HG03575 (cell line): ENCODE results near the gene GDF9.
"Not testable (repeated sequence)": the region's sequence is repeated elsewhere in the genome, so short reads cannot be mapped to it uniquely, and the experiment has no call there.

ENCODE experiments used
- ATAC-seq: cut with Tn5 transposase; IDR thresholded peaks from one replicate; pipeline ENCODE4 v1.9.1; 2021; ENCODE audit not compliant: unreplicated experiment, insufficient number of reproducible peaks, low FRiP score; ENCODE audit errors: extremely low read depth

Gene GDF9

GRCh38 chr5:132876020-132876759, 9.9 kb upstream of the GDF9 start:
- no peak for ATAC-seq

DNA sequence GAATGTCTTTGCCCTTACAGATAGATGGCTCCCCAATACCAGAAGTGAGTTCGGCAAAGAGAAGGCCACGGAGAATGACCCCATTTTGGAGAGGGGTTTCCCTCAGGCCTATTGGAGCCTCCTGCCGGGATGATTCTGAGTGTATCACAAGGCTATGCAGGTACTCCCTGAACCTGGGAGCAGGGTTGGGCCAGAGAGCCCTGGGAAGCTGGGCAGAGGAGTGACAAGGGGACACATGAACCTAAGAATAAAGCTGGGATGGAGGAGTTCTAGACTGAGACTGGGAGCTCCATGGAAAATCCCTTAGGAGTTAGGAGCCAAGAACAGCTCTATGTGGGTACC, 7.6 kb upstream of the GDF9 start:
- ATAC-seq, result no peak

- no peak for ATAC-seq
These were observed 7.1 kb upstream of the GDF9 start, which contains the start of gene LEAP2 for GRCh38 chr5:132873119-132873929. TSS of gene LEAP2 (plus strand) at chr5:132873668. CDS start at chr5:132873695, 27 bp downstream.

DNA sequence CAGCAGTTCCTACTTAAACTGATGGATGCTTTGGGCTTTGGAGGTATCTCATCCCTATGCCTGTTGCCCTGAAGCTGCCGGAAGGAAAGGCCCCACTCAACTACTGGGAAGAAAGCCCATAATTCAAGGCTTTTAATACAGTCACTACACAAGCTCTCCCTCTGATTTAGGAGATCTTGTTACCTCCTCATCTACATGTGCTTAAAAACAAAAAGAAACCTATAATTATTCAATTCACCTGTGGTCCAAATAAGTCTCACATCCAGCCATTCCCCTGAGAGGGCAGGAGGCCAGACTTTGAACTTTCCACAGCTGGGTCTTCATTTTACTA, 6.5 kb upstream of the GDF9 start:
- no peak for ATAC-seq

DNA sequence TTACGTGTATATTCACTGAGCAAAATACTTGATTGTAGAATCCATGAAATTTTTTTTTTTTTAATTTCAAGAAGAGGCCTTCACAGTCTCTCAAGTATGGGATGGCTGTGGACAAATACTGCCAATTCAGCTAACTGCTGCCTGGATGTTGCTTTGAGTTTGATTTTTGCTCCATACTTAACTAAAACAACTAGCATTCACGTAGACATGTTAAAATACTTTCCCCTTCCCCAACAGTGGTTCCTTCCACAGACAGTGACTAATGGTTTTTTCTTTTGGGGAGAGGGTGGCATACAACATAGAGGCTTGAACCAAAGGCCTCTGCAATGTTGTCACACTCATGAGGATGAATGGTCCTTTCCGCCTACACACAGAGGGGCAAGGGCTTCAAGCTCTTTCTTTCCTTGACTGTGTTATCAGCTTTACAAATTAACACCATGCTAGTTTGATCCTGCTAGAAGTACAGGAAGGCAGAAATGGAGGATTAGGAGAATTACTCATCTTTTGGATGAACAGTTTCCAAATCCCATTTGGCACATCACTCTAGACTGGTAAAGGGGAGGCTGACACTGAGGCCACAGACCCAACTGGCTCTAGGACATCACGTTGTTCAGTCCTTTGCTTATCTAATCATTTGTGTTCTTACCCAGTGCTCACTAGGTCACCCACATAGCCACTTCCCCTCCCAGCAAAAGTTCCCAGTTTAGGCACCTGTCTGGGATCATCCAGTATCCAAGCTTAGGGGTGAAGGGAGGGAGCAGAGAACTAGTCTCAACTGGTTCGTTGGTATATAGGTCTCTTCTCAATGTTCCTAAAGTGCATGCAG, 5.4 kb upstream of the GDF9 start:
- no peak for ATAC-seq

DNA sequence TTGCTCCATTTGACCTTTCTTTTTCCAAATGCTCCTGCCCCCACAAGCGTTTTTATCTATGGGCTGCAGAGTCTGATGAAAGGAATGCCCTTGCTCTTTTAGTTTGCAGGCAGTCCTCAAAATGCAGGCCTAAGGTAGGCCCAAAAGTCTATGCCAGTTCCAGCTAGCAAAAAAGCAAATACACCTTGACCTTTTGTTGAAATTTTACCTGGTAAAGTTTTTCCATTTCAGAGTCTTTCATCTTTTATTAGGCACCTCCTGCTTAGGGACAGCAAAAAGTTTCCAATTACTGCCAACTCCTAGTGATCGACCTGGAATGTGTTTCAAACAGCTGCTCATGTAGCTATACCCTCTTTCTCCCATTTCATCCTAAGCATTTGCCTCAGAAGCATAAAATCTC, 4.5 kb upstream of the GDF9 start:
- ATAC-seq, result no peak

- no peak for ATAC-seq
These were observed 2.5 kb upstream of the GDF9 start for GRCh38 chr5:132868754-132869153.

DNA sequence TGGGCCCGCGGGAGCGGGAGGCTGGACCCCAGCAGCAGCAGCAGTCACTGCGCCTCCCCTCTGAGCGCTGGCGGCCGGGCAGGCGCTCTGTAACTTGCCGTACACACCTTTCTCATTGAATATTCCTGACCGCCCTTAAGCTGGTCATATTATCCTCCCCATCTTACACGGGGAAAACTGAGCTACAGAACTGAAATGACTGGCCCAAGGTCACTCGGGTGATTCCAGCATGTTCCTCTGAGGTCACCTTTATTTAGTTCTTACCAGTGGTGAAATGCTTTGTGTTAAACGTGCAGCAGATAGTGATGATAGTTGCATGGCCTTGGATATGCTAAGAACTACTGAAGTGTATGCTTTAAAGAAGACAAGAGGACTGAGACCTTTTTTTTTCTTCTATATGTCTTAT, 780 bp upstream of the GDF9 start:
- ATAC-seq, result no peak

DNA sequence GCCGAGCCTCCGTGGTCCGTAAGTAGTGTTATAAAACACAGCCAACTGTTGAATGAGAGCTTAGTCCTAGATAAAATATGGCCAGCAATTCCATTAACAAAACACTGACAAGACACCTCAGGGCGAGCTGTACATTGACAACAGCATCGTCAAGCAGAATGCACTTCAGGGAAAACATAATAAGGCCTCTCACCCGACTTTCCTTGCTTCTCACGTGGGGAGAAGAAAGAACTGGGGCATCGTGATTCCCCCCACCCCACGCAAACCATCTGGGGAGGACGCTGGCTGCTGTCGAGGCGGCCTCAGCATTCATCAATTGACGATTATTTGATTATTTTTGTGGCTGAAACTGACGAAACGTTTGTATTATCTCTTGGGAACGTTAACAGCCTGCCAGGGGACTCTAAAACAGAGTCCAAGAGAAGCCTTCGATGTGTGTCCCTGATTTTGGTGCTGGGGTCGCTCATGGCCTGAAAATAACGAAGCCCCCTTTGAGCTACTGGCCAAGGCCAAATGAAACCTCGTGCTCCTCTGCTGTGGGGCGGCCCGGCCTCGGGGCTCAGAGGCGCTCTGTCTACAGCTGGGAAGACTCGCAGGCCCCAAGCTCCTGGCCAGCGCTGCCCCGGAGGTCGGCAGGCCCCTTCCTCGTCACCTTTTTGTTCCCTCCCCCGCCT, 464 bp downstream of the GDF9 start:
- no peak for ATAC-seq

DNA sequence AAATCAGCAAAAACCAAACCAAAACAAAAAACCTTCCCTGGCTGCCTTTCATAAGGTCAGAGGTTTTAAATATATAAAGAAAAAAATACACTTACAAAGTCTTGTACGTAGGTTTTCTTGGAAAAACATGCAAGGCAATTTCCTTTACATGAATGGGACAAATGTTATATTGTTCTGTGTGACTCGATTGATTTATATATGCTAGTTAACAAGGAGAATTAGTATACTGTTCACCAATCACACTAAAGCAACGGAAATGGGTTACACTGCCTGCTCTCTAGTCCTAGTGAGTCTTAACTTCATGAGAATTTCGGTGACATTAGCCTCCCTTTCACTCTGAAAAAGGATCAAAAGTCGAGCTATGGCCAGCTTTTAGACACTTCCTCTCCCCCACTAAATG, 5.5 kb downstream of the GDF9 start:
- no peak for ATAC-seq

- no peak for ATAC-seq
These were observed 6.3 kb downstream of the GDF9 start for GRCh38 chr5:132859889-132860437.

DNA sequence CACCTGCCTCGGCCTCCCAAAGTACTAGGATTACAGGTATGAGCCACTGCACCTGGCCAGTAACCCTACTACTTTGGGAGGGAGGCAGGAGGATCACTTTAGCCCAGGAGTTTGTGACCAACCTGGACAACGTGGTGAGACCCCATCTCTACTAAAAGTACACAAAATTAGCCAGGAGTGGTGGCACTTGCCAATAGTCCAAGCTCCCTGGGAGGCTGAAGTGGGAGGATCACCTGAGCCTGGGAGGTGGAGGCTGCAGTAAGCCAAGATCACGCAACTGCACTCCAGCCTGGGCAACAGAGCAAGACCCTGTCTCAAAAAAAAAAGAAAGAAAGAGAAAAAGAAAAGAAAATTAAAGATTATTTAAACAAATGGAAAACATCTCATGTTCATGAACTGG, 10.3 kb downstream of the GDF9 start:
- no peak for ATAC-seq

DNA sequence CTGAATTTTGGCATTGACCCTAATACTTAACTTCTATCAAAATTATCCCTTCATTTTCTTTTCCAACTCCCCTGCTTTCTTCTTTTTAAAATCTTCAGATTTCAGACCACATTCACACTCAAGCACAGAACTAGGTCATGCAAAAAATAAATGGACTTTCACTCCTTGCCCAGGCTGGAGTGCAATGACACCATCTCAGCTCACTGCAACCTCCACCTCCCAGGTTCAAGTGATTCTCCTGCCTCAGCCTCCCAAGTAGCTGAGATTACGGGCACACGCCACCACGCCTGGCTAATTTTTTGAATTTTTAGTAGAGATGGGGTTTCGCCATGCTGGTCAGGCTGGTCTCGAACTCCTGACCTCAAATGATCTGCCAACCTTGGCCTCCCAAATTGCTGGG, 11.3 kb downstream of the GDF9 start:
- ATAC-seq, result not testable (repeated sequence)

GRCh38 chr5:132854301-132854700, 12.0 kb downstream of the GDF9 start:
- no peak for ATAC-seq

DNA sequence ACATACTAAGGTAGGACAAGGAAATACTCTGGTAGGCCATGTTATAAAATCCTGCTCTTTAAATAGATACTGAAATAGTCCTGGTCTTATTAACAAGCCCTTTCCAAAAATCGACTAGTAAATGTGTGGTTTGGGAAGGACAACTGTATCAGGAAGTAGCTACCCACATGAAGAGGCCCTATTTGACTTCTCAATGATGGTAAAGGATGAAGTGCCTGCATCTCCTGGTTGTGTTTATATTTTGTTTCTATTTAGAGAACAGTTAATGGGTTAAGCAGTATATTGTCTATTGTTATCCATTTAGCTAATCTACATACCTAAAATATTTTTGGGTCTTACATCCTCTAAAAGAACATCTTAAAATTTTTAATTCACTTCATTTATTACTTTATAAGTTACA, 12.5 kb downstream of the GDF9 start:
- ATAC-seq, result no peak

DNA sequence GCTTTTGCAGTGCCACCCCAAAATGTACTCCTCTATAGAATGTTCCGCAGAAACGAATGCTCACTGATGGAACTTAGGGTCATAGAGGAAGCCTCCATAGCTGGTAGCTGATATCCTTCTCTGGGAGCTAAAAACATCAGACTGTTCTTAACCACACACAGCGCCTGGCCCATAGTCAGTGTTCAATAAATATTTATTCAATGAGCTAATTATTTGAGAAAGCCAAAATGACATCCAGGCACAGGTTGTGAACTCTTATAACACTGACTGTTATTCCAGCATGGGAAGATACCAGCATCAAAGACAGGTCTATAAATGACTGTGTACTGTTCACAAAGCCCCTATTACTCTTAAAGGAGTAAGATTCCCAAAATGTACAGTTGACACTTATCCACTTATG, 12.9 kb downstream of the GDF9 start:
- ATAC-seq, result no peak

DNA sequence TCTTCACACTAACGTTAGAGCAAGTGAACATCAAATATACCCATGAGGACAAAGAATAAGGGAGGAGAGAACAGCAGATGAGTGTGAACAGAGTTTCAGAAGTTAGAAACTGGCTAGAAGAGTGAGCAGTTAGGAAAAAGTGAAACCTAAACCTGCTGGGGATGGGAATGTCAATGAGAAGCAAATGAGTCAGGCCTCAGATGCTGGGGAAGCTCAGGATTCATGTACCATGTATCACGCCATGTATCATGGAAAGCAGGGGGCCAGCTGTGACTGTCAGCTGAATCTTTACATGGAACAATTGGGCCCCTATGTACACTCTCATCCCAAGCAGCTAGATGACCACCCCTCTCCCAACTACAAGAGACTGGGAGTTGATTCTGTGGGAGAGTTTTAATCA, 16.2 kb downstream of the GDF9 start:
- ATAC-seq, result no peak

- ATAC-seq, result no peak
These were observed 16.9 kb downstream of the GDF9 start for GRCh38 chr5:132849347-132849746.

DNA sequence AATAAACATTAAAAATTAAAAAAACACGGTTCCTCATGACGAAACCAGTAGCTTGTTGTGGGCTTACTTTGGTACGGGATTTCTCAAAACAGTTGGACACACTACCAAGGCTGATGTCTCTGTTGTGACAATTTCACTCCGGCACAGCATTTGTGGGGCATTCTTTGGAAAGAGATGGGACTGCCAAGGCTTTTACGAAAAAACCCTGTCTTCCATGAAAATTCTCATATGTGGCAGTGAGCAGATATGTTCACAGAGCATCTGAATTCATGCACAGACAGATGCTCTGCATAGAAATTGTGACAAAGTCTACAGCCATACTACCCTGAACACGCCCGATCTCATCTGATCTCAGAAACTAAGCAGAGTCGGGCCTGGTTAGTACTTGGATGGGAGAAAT, 18.0 kb downstream of the GDF9 start:
- ATAC-seq, result no peak
